HG02759 (cell line): ENCODE measurements around the gene NAV2.

ENCODE experiments used
- ATAC-seq: cut with Tn5 transposase; IDR thresholded peaks from one replicate; pipeline ENCODE4 v1.9.1; 2021; ENCODE audit warnings: mild to moderate bottlenecking, moderate library complexity; ENCODE audit not compliant: unreplicated experiment

The NAV2 gene

GRCh38 chr11:19715373-19715772, 2.7 kb downstream of the NAV2 start:
- no peak for ATAC-seq

- ATAC-seq = no peak
Measured at GRCh38 chr11:19718051-19718450, 5.4 kb downstream of the NAV2 start.

DNA sequence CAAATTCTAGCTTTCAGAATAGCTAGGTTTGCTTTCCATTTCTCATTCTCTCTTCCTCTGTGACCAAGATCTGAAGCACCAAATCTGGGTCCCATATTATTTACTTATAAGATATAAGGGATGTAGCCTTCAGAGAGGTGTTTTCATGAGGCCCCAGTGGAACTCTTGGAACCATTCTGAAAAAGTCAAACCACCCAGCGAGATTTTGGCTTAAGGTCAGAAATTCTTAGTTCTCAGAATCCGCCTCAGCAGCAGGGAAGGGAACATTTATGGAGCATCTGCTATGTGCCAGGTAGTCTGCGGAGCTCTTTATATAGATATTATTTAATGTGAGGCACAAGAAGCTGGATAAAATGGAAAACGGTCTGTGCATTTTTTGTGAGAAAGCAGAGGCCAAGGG, 6.3 kb downstream of the NAV2 start:
- ATAC-seq = no peak

- ATAC-seq = no peak
Measured at GRCh38 chr11:19719960-19720359, 7.3 kb downstream of the NAV2 start.

DNA sequence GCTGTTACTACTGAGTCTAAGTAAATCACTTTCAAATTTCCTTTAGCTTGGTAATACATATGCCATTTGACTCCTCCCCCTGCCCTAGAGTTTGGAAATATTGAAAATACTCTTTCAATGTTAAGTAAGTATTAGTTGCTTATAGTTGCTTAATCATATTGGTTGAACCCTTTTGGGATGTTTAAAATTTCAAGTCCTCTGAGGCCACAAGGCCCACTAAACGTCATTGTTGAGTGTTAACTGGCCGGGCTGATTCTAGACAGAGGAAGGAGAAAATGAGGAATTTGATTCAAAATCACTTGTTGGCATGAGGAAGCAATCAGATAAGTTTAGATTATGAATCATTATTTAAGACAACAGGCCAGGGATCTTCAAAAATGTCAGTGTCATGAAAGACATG, 8.5 kb downstream of the NAV2 start:
- ATAC-seq = no peak

- ATAC-seq = no peak
Measured at GRCh38 chr11:19722702-19723101, 10.1 kb downstream of the NAV2 start.

DNA sequence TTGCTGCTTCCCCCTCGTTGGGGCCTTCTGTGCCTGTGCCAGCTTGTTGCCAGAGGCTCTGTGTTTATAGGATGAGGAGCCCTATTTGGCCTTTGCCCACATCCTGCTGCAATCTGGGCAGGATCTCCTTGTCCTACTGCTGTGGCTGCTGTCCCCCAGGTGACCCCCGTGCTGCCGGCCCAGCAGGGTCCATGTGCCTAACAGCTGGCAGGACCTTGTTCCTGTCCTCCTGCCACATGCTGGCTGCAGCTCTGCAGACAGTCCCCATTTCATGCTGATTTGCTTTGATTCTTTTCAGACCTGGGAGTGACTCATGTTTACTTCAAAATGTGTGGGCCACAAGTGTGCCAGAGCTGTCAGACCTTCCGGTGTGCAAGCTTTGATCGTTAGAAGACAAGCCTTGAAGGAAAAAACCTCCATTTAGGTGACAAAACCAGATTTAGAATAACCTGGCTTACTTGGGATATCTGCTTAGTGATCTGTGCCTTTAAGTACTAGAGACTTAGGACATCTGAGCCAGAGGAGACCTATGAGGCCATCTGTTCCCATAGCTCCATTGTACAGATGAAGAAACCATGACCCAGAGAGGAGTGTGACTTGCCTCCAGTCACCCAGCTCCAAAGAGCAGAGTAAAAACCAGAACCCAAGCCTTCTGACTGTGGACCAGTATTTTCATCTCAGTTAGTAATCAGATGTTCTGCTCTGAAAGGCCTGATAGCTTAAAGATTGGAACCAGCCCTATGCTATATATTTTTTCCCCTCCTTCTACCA, 11.1 kb downstream of the NAV2 start:
- ATAC-seq = no peak

DNA sequence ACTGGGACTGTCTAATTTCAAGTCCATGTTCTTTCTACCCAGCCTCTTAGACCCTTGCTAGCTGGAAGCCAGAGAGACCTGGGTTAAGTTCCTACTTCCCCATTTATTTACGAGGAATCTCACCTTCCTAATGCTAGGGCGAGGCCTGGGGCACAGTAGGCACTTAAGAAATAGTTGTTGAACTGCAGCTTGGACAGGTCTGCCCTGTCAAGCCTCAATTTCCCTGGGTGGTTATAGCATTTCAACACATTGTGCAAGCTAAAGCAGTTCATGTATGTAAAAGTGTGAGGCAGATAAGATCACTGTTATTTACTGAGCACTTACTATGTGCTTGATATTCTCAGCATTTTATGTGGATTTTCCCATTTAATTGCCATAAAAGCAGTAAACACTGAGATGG, 12.1 kb downstream of the NAV2 start:
- ATAC-seq = no peak

DNA sequence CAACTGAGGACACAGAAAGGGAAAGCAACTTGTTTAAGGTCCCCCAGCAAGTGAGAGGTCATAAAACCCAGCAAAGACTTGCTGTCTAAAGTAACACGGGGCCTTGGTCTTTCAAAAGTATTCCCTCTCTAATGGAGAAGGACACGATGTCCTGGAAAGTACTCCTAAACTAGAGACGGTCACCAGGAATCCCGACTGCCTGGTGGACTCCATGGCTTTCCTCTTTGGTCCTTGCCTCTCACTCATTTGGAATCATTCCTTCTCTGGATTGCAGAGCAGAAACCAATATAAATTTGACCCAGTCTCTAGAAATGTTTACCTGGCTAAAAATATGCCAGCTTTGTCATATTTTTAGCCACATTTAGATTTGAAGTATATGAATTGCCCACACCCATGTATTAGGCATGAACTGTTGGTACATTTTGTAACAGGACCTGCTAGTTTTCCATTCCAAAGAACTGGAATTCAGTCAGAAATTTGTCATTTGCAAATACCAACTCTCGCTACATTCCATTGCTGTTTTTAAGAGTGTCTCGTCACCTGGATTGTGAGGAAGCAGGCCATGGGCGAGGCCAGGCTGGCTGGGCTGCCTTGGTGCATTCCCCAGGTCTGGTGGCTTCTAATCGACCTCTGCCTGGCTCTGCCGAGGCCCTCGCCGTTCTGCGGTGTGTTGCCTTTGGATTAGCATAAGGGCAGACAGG, 12.9 kb downstream of the NAV2 start:
- ATAC-seq = no peak

- ATAC-seq = no peak
Measured at GRCh38 chr11:19727246-19727645, 14.6 kb downstream of the NAV2 start.

GRCh38 chr11:19728436-19728835, 15.8 kb downstream of the NAV2 start:
- no peak for ATAC-seq

DNA sequence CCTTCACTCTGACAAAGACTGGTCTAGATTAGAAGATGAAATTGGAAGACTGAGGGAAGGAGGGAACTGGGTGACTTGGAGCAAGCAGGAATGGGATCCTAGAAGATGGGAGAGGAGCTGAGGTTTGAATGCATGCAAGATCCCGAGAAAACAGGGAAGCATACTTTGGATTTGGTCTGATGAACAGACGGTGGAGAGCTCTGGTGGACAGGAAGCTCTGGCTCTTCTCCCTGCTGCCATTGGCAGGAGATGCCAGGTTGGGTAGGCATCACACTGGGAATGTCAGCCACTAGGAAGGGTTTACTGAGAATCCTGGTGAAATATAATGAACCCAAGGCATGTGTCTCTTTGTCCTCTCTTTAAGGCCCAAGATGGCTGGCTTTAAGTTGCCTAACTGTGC, 16.5 kb downstream of the NAV2 start:
- ATAC-seq = no peak

GRCh38 chr11:19730373-19730772, 17.7 kb downstream of the NAV2 start:
- no peak for ATAC-seq

- ATAC-seq = no peak
Measured at GRCh38 chr11:19734171-19734570, 21.5 kb downstream of the NAV2 start.

DNA sequence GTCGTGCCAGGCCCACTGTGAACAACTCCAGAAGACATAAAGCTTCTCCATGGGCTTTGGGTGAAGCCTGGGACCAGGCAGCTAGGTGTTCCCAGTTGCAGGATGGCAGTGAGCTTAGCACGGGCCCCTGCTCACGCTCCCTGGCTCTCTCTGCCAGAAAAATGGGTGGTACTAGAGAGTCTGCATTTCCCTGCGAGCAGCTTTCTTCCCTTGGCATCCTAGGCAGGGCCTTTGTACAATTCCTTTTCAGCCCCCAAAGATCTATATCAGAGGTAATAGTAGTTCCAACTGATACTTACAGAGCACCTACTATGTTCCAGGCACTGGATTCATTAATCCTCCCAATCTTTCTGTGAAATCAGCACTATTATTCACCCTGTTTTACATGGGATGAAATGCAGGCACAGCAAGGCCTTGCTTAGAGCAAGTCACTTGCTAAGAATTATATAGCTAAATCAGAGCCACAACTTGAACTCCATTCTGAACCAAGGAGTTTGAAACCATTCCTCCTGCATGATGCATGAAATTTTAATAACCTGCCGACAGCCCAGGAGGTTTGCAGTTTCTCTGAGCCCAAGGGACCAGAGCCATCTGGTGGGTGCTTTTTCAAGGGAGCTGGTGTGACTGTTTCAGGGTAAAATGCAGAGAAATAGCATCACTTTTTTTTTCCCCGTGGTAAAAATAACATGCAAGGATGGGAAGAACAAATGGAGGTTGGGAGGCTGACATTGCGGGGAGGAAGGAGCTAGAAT, 22.7 kb downstream of the NAV2 start:
- ATAC-seq = no peak

- no peak for ATAC-seq
Measured at GRCh38 chr11:19735909-19736498, 23.4 kb downstream of the NAV2 start.

GRCh38 chr11:19736831-19737230, 24.2 kb downstream of the NAV2 start:
- no peak for ATAC-seq

DNA sequence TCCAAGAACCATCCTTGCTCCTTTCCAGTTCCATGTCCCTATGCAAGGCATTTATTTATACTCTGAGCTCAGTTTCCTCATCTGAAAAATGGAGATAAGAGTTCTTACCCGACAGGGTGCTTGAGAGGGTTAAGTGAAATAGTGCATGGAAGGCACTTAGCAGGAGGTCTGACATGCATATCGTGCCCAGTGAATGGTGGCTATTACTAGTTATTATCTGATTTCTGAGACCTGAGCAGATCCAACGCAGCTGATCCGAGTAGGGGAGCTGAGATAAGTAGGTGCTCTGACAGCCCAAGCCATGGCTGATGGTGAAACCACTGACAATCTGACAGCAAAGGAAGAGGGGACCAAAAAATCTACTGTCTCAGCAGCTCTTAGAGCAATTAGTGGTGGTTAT, 24.9 kb downstream of the NAV2 start:
- no peak for ATAC-seq

GRCh38 chr11:19738124-19738523, 25.5 kb downstream of the NAV2 start:
- no peak for ATAC-seq

- no peak for ATAC-seq
Measured at GRCh38 chr11:19739872-19740271, 27.2 kb downstream of the NAV2 start.

GRCh38 chr11:19740586-19740985, 27.9 kb downstream of the NAV2 start:
- ATAC-seq = no peak
